Frontal cortex (tissue), 4 donors: Measurements from ENCODE around the gene NAT14. TPM values are rescaled to one million over a fixed set of nuclear protein-coding genes. Genes with fewer than 3 reads are reported as not detected.

Experiments used
- DNase-seq, 2 donors: peaks; one replicate each; pipeline ENCODE4 v3.0.0; 2012; ENCODE audit warnings: low spot score in 2 of 2
- FAIRE-seq: peaks from 2 replicates; lab custom pipeline; 2012; peaks lifted over from hg19 to GRCh38; lab: Jason Lieb, UNC
- total RNA-seq: library from RNA; depleted of rRNA; stranded (reverse); fragments of >200 nt; gene quantifications from one replicate; pipeline ENCODE4 v1.2.3, GENCODE V29; 2014
- donor health status: control.
- donor health status: control.
- donor health status: control.

The NAT14 gene
- total RNA-seq, 1 donor from 2014 or later = 18.8 TPM

GRCh38 chr19:55497763-55498162 lies 12.8 kb downstream of the NAT14 start:
- FAIRE-seq = no peak
- DNase-seq = no peak

DNA sequence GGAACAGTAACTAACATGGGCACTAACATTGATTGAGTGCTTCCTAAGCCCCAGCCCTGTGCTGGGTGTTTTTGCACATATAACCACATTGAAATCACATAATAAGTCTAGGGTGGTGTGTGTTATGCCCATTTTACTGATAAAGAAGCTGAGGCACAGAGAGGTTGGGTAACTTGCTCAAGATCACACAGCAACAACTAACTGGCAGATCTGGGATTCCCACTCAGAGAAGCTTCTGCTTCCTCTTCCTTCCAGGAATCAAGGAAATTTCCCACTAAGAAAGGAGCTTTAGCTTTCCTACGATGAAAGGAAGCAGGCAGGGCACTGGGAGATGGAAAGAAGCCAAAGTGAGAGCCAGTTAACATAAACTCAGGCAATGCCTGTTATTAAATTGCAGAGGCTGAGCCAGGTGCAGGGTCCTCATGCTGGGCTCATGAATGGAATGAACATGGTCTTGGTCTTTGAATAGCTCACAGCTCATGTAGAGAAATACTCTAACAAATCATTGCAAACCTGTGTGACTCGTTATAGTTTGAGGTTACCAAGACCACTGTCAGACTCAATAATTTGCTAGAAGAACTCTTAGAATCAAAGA lies 13.4 kb downstream of the NAT14 start:
- DNase-seq = no peak
- FAIRE-seq = no peak

DNA sequence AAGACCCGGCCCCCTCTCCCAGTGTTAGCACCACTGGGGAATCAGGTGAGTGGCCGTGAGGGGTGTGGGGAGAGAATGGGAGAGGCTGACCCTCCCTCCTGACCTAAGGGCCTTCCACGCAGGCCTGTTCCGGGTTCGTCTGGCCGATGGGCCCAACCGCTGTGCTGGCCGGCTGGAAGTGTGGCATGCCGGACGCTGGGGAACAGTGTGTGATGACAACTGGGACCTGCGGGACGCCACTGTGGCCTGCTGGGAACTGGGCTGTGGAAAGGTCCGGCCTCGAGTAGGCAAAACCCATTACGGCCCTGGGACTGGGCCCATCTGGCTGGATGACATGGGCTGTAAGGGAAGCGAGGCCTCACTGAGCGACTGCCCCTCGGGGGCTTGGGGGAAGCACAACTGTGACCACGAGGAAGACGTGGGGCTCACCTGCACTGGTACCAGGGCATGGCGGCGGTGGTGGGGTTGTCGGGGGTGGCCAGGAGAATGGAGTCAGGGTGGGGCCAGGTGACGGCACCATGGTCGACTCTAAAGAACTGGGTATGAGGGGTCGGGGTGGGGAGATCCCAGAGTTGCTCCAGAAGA lies 15.5 kb downstream of the NAT14 start:
- no peak for FAIRE-seq
- no peak for DNase-seq

DNA sequence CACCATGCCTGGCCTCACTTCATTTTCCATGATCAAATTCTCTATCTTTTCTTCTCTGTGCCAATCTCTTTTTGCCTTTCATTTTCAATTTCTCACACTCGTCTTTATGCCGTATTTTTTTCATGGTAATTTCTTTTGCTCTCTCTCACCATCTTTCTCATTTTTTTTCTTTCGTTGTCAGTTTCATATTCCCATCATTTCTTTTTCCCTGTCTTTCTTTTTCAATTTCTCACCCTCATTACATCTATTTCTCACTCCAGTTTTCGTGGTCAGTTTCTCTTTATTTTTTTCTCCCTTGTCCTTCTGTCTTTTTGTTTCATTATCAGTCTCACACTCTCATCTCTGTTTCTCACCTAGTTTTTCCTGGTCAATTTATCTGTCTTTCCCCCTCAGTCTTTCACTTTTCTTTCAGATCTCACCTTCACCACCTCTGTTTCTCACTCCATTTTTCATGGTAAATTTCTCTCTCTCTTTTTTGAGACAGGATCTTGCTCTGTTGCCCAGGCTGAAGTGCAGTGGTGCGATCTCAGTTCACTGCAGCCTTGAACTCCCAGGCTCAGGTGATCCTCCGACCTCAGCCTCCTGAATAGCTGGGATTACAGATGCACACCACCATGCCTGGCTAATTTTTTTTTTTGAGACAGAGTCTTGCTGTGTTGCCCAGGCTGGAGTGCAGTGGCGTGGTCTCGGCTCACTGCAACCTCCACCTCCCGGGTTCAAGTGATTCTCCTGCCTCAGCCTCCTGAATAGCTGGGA lies 17.4 kb downstream of the NAT14 start:
- FAIRE-seq (no peak), DNase-seq (no peak)

GRCh38 chr19:55503157-55503501 lies 18.1 kb downstream of the NAT14 start:
- DNase-seq (no peak), FAIRE-seq (no peak)

DNA sequence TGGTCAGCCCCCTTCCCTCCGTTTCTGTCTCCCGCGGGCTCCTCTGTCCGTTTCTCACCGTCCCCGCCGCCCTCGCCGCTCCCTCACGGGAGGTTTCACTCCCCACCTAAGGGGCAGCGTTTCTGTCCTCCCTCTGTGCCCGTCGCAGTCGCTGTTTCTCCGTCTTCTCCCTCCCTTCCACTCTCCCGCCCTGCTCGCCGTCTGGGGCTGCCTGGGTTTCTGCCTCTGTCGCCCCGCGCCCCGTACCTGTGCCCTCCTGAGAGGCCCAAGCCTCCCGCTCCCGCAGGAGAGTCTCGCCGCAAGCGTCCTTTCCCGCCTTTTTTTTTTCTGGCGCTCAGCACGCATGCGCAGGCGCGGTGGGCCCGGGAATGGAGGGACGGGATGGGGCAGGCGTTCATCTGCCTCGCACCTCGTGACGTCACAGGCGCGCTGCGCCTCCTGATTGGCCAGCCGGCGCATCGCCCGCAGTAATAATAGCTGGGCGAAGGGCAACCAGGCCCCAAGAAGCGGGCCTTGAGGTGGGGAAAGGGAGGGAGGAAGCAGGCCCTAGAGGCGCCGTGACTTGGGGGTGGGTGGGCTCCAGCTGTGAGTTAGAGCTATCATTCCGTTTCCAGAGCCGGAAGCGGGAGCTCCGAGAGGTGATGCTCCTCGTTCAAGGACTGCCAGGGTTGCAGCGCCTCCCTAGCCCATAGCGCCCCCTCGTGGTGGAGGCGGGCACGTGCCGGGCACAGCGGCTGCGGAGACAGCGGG lies 18.7 kb downstream of the NAT14 start:
- DNase-seq (peak; percentile 96 to 100), FAIRE-seq (no peak)

GRCh38 chr19:55504252-55504603 lies 19.2 kb downstream of the NAT14 start:
- FAIRE-seq = no peak
- no peak for DNase-seq

GRCh38 chr19:55504981-55505380 lies 20.0 kb downstream of the NAT14 start:
- no peak for DNase-seq
- FAIRE-seq = no peak

DNA sequence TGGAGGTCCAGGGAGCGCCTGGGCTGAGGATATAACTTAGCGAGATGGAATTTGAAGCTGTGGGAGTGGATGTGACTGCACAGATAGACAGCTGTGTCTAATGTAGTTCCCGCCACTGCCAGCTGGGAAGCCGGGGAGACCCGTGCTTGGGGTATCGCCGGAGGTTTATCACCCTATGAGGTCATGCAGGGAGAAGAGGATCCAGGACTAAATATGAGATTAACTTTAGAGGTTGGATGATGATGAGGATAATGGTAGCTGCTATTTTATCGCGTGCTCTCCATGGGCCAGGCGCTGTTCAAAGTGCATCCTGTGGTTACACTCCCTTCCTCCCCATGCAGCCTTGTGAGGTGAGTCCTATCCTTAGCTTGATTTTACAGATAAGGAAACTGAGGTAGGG lies 23.1 kb downstream of the NAT14 start:
- no peak for DNase-seq
- FAIRE-seq = no peak

- peak; percentile 26 for FAIRE-seq
- peak; percentile 100 for DNase-seq
Measured at GRCh38 chr19:55516878-55517620, 32.1 kb downstream of the NAT14 start.

DNA sequence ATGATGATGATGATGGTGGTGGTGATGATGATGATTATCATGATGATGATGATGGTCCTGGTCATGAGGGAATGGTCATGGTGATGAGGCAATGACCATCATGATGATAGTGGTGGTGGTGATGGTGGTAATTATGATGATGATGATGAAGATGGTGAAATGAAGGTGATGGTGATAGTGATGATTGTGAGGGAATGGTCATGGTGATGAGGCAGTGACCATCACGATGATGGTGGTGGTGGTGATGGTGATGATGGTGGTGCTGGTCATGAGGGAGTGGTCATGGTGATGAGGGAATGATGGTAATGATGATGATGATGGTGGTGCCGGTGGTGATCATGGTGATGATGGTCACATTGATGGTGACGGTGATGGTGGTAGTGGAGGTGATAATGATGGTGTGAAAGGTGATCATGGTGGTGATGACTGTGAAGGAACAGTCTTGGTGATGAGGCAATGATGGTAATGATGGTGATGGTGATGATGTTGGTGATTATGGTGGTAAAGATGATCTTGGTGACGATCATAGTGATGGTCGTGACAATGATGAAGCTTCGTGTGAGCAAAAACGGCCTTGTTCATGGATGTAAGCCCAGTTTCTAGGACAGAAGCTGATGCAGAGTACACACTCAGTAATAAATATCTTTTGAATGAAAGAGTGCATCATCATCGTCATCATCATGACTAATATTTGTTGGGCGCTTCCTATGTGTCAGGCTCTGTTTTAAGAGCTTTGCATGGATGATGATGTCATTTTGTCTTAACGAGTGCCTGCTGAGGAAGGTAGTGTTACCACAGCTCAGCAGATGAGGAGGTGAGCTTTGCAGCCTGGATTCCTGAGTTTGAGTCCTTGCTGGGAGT lies 34.7 kb downstream of the NAT14 start:
- FAIRE-seq = no peak

GRCh38 chr19:55520691-55521292 lies 35.8 kb downstream of the NAT14 start:
- DNase-seq (no peak), FAIRE-seq (no peak)

More for the DNA sequence above, 34.7 kb downstream of the NAT14 start:
- DNase-seq = no peak

- FAIRE-seq (no peak), DNase-seq (no peak)
Measured at GRCh38 chr19:55525289-55526101, 40.5 kb downstream of the NAT14 start.

- no peak for FAIRE-seq
- no peak for DNase-seq
Measured at GRCh38 chr19:55526216-55527196, 41.5 kb downstream of the NAT14 start.

GRCh38 chr19:55527197-55528029 lies 42.4 kb downstream of the NAT14 start:
- DNase-seq = no peak
- no peak for FAIRE-seq
